Stimulated activated CD4-positive, alpha-beta T cell treated with anti-CD3 and anti-CD28 coated beads, Interleukin-1b, Interleukin-23, amount 100 ng/mL, for 24 hours (primary cell): Measurements from ENCODE around the gene HINT3.
"Not testable (repeated sequence)": the region's sequence is repeated elsewhere in the genome, so short reads cannot be mapped to it uniquely, and the experiment has no call there.

Experiments
- DNase-seq, 4 experiments: peaks; one replicate each; pipeline ENCODE4 v3.0.0-alpha.2; 2020; ENCODE audit warnings: low read depth in 4 of 4, low spot score in 1 of 4

Gene HINT3

DNA sequence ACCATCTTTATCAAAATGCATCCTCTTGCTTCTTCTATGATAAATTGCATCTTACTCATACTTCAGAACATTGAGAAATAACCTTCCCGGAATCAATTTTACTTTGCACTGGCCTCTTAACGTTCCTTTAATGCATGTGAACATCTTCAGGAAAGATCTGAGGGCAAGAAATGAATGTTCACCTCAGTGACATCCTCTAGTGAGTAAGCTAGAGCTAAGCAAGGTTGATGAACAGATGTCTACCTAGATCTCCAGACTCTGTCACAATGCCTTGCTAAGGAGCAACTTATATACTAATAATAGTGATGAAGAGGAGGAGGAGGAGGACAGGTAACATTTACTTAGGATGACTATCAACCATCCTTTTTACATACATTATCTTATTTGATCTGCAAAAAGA, 16.8 kb upstream of the HINT3 start:
- DNase-seq: no peak

DNA sequence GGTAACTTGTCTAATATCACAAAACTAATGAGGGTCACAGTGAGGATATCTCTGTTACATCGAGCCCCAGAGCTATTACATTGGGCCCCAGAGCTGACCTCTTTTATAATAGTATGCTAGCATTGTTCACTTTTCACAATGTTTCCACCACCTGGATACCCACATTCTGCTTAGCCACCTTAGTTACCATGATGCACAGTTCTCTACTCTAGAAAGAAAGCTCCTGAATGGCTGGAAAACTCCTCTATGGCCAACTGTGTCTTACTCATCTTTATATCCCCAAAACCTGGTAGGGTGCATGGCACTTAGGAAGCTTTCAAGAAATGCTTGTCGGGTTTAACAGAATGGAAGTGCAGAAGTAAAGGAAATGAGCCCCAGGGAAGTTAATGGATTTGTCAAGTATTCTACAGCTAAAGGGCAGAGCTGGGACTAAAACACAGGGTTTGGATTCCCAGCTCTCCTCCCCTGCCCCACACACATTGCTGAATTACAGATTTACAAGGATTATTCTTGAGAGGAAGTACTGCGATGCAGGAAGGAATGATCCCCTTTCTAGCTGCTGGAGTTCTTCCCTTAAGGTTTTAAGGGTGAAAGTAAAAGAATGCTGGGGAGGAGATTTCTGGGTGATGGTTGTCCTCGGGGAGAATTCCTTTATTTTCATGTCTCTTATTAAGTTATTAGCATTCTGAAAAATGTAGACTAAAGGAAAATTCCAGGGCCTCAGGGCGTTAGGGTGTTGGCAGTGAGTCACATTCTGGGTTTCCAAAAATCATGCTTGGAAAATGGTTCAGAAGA, 16.1 kb upstream of the HINT3 start:
- DNase-seq: no peak

- no peak for DNase-seq
Observed at GRCh38 chr6:125942672-125943527, 13.7 kb upstream of the HINT3 start.

- DNase-seq: no peak
Observed at GRCh38 chr6:125943528-125944433, 12.8 kb upstream of the HINT3 start.

DNA sequence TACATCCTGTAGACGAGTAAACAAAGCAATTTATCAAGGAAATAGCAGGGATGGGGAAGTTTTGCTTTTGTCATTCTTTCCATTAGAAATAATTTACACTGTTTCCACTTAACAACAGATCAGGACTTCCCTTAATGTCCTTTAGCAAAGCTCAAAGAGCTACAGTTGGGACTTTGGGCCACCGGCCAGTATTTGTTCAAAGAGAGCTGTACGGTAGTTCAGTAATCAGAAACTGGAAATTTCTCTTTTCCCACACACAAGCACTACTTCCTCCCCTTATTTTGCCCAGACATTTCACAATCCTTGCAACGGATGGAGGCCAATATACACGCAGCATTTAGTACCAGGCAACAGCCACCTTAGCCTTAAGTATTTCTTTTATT, 12.1 kb upstream of the HINT3 start:
- no peak for DNase-seq

GRCh38 chr6:125944896-125945295, 11.7 kb upstream of the HINT3 start:
- DNase-seq: no peak

DNA sequence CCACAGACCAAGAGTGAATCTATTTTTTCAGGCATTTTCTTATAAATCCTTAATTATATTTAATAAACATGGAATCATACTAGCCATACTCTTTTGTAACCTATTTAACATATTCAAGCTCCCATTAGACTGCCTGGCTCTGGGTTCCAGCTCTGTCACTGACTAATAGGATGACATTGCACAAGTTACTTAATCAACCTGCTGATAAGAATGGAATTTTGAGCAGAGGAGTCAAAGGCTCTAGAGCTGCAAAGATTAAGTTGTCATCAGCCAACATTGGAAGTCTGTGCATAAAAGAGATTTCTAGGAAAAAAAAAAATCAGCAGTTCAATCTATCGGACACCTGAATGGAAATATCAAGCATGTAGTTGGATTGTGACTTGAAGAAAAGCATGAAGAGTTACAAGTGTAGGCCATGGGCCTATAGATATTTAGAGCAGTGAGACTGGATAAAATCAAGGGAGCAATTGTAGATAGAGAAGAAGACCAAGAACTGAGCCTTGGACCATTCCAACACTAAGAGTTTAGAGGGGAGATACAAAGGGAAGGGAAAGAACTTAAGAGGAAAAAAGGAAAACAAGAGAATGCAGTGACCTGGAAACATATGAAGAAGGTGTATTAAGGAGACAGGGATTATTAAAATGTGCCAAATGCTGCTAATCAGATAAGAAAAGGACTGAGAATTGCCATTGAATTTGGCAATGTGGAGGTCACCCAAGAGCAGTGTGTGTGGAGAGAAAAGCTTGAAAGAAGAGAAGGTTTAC, 11.0 kb upstream of the HINT3 start:
- DNase-seq: no peak

DNA sequence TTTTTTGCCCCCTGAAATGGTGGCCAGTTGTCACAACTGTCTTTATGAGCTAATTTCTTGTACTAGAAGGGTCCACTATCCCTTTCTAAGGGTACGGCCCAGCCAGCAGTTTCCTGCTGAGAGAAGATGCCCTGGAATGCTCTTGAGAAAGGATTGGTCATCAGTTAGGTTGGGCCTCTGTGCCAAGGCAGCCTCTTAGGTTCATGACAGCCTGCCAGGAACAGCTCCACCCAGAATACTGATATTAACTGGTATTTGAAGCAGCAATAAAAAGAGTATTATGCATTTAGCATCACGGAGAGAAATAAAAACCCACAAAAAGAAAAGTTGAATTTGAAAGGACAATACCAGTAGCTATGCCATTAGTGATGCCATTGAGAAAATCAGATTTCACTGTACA, 9.0 kb upstream of the HINT3 start:
- DNase-seq: no peak

- DNase-seq: no peak
Observed at GRCh38 chr6:125948455-125948854, 8.1 kb upstream of the HINT3 start.

- no peak for DNase-seq
Observed at GRCh38 chr6:125949069-125949468, 7.5 kb upstream of the HINT3 start.

DNA sequence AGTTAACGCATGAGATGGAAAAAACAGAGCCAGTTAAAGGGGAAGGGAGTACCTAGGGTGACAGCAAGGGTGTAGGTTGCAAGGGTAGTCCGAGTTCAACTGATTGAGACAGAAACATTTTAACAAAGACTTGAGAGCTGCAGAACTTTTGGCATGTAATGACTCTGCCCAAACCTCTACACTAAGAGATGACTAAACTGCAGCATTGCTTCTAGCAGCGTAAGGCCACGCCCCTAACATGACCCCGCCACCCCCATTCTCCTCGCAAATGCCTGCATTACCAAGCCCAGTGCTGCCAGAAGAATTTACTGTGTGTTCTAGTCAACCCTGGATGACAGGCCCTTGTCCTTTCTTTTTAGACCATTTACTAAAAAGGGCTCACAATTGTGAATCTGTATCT, 6.3 kb upstream of the HINT3 start:
- DNase-seq: no peak

DNA sequence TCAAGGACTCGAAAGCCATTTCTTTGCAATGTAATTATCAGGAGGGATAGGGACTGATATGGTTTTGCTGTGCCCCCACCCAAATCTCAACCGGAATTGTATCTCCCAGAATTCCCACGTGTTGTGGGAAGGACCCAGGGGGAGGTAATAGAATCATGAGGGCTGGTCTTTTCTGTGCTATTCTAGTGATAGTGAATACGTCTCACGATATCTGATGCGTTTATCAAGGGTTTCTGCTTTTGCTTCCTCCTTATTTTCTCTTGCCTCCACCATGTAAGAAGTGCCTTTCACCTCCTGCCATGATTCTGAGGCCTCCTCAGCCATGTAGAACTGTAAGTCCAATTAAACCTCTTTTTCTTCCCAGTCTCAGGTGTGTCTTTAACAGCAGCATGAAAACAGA, 5.9 kb upstream of the HINT3 start:
- DNase-seq: not testable (repeated sequence)

DNA sequence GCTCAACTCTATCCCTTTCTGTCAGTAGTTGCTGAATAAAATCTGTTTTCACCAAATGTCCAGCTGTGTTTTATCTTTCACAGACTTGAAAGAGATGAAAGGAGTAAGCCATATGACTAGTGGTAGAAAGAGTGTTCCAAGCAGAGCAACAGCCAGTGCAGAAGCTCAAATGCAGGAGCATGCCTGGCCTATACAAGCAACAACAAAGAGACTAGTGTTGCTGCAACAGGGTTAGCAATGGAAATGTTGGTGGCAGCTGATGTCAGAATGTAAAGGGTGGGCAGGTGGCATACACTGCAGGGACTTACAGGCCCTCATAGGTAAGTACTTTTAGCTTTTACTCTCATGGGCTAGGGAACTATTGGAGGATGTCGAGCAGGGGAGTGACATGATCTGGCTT, 5.2 kb upstream of the HINT3 start:
- no peak for DNase-seq

DNA sequence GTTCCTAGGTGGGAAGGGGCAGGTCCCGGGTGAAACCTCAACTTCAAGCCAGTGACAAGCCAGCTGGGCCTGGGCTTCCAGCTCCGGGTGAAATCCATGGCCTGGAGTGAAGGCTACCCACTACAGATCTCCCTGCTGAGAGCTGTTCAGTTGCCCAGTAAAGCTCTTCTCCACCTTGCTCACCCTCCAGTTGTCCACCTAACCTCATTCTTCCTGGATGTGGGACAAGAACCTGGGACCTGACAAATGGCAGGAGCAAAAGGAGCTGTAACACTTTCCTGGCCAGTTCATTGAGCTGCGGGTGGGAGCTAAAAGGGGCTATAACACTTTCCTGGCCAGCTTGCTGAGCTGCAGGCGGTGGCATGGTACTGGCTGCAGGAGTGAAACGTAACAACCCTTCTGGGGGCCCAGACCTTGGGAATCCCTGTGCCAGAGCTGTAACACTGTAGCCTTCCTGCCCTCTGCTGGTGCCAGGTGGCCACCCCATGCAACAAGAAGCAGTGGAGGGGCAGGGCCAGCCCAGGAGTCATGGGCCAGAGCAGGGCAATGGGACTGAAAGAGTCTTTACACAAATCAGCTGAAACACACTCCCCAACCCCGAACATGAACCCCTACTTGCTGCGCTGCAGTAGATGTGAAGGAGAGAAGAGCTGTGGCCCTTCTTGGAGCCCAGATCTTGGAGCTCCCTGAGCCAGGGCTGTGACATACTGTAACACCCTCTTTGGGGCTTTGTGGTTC, 3.6 kb upstream of the HINT3 start:
- DNase-seq: no peak

- DNase-seq: no peak
Observed at GRCh38 chr6:125953502-125953875, 3.1 kb upstream of the HINT3 start.

- no peak for DNase-seq
Observed at GRCh38 chr6:125954735-125955339, 1.7 kb upstream of the HINT3 start.

DNA sequence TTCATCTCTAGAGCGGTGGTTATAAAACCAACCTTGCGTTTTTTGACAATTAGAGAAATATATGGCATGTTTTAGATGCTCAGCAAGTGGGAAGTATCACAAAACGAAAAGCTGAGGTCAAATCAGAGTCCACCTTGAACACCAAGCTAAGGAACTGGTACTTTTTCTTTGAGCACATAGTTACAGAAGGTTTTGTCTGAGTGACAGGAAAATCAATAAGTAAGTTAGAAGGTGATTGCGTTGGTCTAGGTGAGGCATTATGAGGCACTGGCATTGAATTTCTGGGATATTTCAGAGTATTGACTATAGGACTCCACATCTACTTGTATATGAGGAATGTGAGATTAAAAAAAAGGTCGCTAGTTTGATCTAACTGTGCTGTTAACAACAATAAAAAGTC, 597 bp upstream of the HINT3 start:
- DNase-seq: no peak

DNA sequence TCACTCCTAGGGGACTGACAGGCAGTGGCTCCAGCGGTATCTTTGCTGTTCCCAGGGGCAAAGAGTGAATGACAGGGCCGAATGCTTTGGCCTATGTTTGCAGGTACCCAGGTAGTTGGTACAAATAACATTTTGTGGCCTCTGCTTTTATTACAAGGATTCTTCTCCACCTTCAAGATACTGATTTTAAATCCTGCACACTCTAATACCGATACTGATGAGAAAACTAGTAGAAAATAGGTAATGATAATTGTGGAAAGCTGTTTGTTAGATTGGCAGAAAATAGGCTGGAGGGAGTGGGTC, 772 bp downstream of the HINT3 start:
- no peak for DNase-seq

DNA sequence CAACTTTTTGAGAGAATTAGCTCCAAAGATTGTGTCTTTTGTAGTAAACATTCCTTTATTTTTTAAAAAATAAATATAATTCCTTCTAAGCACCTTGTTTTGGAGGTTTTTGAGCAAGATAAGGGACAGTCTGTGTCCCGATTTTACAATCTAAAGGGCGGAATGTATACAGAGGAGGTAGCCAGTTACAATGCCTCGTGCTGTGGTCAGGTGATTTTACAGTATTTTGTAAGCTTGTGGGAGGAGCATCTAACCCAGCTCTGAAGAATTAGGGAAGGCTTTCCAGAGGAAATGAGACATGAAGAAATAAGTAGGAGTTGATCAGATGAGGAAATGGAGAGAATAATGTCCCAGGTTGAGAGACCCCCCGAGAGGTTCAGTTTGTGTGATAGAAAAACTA, 1.3 kb downstream of the HINT3 start:
- no peak for DNase-seq

GRCh38 chr6:125959041-125959440, 2.5 kb downstream of the HINT3 start:
- no peak for DNase-seq
